ENCODE measurements around the gene CAPN10.
"Not testable (repeated sequence)": the region's sequence is repeated elsewhere in the genome, so short reads cannot be mapped to it uniquely, and the experiment has no call there.

Gene CAPN10

GRCh38 chr2:240586198-240586918 is at the start of gene CAPN10:
CAPN10 (plus strand) TSS chr2:240586734; CDS start chr2:240586912, 178 bp downstream.
- peak; percentile 78 for DNase-seq

GRCh38 chr2:240538031-240538780 is 48.3 kb upstream of the CAPN10 start:
- no peak for DNase-seq

GRCh38 chr2:240539101-240539500 is 47.4 kb upstream of the CAPN10 start:
- DNase-seq: not testable (repeated sequence)

- no peak for DNase-seq
Observed at GRCh38 chr2:240539906-240540305, 46.6 kb upstream of the CAPN10 start.

GRCh38 chr2:240551288-240551687 is 35.2 kb upstream of the CAPN10 start:
- DNase-seq: no peak

GRCh38 chr2:240551811-240552210 is 34.7 kb upstream of the CAPN10 start:
- no peak for DNase-seq

- no peak for DNase-seq
Observed at GRCh38 chr2:240553956-240554480, 32.5 kb upstream of the CAPN10 start.

DNA sequence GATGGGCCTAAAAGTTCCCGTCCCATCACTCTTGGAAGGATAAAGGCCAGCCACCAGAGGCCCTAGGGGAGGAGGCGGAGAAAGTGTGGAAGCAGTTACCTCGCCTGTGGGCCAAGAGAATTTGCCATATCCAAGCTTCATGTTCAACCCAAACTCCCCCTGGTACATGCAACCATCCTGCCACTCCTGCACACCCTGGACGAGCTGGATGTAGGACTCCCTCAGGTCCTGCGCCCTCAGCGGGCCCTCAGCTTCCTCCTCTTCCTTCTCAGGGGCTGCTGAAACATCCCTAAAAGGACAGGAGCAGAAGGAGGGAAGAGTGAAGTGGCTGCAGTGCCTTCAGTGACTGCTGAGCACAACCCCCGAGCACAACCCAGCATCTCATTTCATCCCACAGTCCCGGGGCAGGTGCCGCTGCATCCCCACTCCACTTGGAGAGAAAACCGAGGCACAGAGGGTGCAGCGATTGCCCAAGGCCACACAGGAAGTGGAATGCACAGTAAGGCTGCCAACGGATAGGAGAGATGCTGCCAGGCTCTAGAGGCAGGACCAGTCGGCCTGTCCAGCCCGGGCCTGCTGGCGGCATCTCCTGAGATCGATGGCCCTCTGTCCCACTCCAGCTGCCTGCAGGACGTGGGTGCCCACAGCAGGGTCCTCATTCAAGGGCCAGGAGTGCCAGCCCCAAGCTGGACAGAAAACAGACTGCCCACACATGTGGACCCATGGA is 31.6 kb upstream of the CAPN10 start:
- no peak for DNase-seq

DNA sequence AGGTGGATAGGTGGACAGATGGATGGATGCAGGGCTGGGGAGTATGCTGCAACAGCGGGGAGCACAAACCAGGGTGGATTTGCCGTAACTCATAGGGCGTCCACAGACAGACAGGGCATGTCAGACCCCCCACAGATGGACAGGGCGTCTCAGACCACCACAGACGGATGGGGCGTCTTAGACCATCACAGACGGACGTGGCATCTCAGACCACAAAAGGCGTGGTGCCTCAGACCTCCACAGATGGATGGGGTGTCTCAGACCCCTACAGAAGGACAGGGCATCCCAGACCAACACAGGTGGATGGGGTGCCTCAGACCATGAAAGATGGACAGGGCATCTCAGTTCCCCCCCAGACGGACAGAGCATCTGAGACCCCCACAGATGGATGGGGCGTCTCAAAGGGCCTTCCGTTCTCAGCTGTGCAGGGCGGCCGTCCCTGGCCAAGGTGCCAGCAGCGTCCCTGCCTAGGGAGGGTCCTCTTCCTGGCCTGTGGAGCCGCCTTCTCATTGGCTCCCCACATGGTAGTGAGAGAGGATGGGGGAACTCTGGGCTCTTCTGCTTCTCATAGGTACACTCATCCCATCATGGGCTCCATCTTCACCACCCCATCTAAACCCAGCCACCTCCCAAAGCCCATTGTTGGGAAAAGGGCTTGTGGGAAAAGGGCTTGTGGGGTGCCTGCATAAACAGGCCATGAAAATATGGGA is 30.8 kb upstream of the CAPN10 start:
- DNase-seq: no peak

- peak; percentile 1 for DNase-seq
Observed at GRCh38 chr2:240556553-240557100, 29.9 kb upstream of the CAPN10 start.

- no peak for DNase-seq
Observed at GRCh38 chr2:240557101-240557751, 29.3 kb upstream of the CAPN10 start.

GRCh38 chr2:240557808-240558207 is 28.7 kb upstream of the CAPN10 start, which contains the start of gene ANKMY1:
ANKMY1 (minus strand) TSS chr2:240557988; CDS start chr2:240557335, 653 bp downstream.
- DNase-seq: no peak

- no peak for DNase-seq
Observed at GRCh38 chr2:240558236-240558761, 28.2 kb upstream of the CAPN10 start.

DNA sequence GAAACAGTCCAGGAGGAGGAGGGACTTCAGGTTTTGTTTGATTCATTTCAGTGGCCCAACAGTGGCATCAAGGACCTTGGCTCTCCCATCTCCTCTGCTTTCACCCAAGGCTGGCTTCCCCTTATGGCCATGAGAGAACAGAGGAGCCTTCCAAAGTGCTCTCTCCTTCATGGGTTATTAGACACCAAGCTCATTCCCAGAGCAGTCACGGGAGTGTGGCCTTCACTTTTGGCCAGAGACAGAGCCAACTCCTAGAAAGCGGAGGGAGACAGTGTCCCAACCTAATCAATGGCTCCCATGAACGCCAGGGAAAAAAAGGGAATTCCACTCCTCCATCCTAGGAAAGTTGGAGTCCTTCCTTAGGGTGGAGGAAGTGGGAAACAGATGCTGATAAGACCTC is 27.2 kb upstream of the CAPN10 start:
- no peak for DNase-seq

DNA sequence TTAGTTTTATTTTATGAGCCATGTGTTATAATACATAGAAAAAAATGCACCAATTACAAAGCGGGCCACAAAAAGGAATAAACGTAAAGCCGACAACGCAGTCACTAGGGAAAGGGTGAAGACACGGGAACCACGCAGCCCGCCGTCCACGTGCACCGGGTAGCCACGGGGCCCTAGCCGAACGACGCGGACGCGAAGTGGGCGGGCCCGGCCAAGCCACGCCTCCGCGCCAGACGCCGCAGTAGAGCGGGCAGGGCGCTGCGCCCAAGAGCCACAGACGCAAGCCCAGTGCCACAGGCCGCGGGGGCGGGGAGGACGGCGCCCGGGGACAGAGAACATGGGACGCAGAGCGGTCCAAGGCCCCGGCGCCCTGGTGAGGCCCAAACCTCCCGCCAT is 26.5 kb upstream of the CAPN10 start, which contains the start of gene DUSP28:
Gene DUSP28 (plus strand): TSS at position 274 of the 396 bp plus-strand sequence. CDS start 328 bp downstream, outside the sequence.
- DNase-seq: peak; percentile 62

GRCh38 chr2:240560480-240561324 is 25.8 kb upstream of the CAPN10 start:
- DNase-seq: peak; percentile 88

GRCh38 chr2:240561325-240561971 is 25.1 kb upstream of the CAPN10 start:
- DNase-seq: no peak

GRCh38 chr2:240563231-240563630 is 23.3 kb upstream of the CAPN10 start:
- not testable (repeated sequence) for DNase-seq

DNA sequence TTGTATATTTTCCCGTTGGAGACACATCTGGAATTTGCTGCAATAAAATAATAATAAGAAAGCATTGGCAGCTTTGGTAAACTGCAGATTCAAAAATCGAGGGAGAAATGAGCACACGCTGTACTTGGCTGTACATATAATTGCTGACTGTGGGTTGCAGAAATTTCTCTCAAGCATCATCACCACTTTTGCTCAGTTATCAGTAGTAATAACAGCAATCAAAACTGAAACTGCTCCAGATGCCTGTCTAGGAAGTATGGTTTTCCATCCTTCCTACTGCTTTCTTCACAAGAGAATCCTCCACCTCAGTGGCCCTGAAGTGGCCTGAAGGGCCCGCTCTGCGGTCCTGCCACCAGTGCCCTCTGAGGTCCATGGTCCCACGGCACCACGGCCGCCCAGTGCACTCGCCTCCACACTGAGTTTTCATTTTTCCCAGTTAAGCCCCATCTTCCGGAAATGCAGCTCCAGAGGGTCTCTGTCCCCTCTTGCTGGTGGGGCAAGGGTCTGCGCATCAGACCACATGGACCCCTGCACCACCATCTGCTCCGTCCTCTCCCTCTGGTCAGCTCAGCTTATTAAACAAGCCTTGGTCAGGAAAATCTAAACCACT is 22.5 kb upstream of the CAPN10 start:
- no peak for DNase-seq

Data from NCI-H2171 treated with DMSO at 0.1 percent for 48 hours (cell line).